Measurements from ENCODE around the gene C19orf44.
"Not testable (repeated sequence)": the region's sequence is repeated elsewhere in the genome, so short reads cannot be mapped to it uniquely, and the experiment has no call there.

- TF ChIP-seq CTCF (optimal IDR thresholded peaks at IDR 0.05 in 1 of 3, IDR thresholded peaks at IDR 0.05 in 1 of 3, conservative IDR thresholded peaks at IDR 0.05 in 1 of 3; ENCODE audit: extremely low read depth in 1 of 3, insufficient read depth in 2 of 3, low read length in 3 of 3); EZH2 (IDR thresholded peaks at IDR 0.05; ENCODE audit: low read length): not testable (repeated sequence)
Measured at GRCh38 chr19:16472559-16472899, 23.7 kb upstream of the C19orf44 start.
